Measurements from ENCODE around the gene VAT1L. TPM values are rescaled to one million over a fixed set of nuclear protein-coding genes. Genes with fewer than 3 reads are reported as not detected.

VAT1L gene
- total RNA-seq, 3 donors from 2014 or later, result 0.08 to 0.22 (median 0.11) TPM

Other genes with a start within 250 kb of the VAT1L start
- 1 to 10 TPM; 1.4 to 2.8 (median 1.7) TPM for gene NUDT7, start 66.0 kb upstream of the VAT1L start, total RNA-seq
- not detected for gene CLEC3A, start 234.0 kb downstream of the VAT1L start, total RNA-seq